GM23338 (cell line): ENCODE measurements around the gene VASN.

Experiments used
- CREB1 ChIP-seq: fragments of 250-450 bp; sonication (Bioruptor Pico); IDR thresholded peaks from 2 replicates; pipeline ENCODE4 v1.5.0; 2020; ENCODE audit warnings: low read depth, mild to moderate bottlenecking, moderate library complexity
- CTCF ChIP-seq, 2 experiments: fragments of 200-600 bp in 1 of 2; sonication (generic) in 1 of 2; conservative IDR thresholded peaks; 2 replicates each; pipeline versions ENCODE4 v1.5.1 to v1.6.1; 2016 to 2017; ENCODE audit warnings: antibody characterized with exemption in 2 of 2, low read depth in 2 of 2, mild to moderate bottlenecking in 2 of 2, moderate library complexity in 1 of 2
- ETS1 ChIP-seq: IDR thresholded peaks from 2 replicates; pipeline ENCODE4 v1.6.1; 2016; ENCODE audit warnings: antibody characterized with exemption
- EZH2 ChIP-seq: fragments of 200-600 bp; sonication (generic); IDR thresholded peaks from one replicate; pipeline ENCODE4 v1.8.0; 2017; ENCODE audit warnings: antibody characterized with exemption, mild to moderate bottlenecking, low read depth; ENCODE audit not compliant: unreplicated experiment
- EZH2phosphoT487 ChIP-seq: fragments of 200-600 bp; sonication (generic); IDR thresholded peaks from one replicate; pipeline ENCODE4 v1.8.1; 2018; ENCODE audit warnings: antibody characterized with exemption; ENCODE audit not compliant: unreplicated experiment
- JUNB ChIP-seq: IDR thresholded peaks from one replicate; pipeline ENCODE4 v1.6.1; 2016; ENCODE audit warnings: antibody characterized with exemption; ENCODE audit not compliant: unreplicated experiment
- NANOG ChIP-seq: IDR thresholded peaks from 2 replicates; pipeline ENCODE4 v1.6.1; 2016; ENCODE audit warnings: antibody characterized with exemption, borderline replicate concordance
- POLR2AphosphoS5 ChIP-seq: IDR thresholded peaks from 2 replicates; pipeline ENCODE4 v1.6.1; 2016; ENCODE audit warnings: antibody characterized with exemption, low read depth
- REST ChIP-seq: IDR thresholded peaks from one replicate; pipeline ENCODE4 v1.6.1; 2018; ENCODE audit warnings: antibody characterized with exemption; ENCODE audit not compliant: unreplicated experiment
- STAT1 ChIP-seq: IDR thresholded peaks from one replicate; pipeline ENCODE4 v1.6.1; 2016; ENCODE audit warnings: antibody characterized with exemption; ENCODE audit not compliant: unreplicated experiment
- ZNF114 ChIP-seq: fragments of 250-450 bp; sonication (Bioruptor Pico); IDR thresholded peaks from 2 replicates; pipeline ENCODE4 v1.5.0; 2020; ENCODE audit warnings: mild to moderate bottlenecking, moderate library complexity
- ZNF331 ChIP-seq: fragments of 250-450 bp; sonication (Bioruptor Pico); IDR thresholded peaks from 2 replicates; pipeline ENCODE4 v1.5.0; 2020; ENCODE audit warnings: low read depth, mild to moderate bottlenecking, moderate library complexity
- ZNF462 ChIP-seq: fragments of 250-450 bp; sonication (Bioruptor Pico); IDR thresholded peaks from 2 replicates; pipeline ENCODE4 v1.5.0; 2020; ENCODE audit warnings: mild to moderate bottlenecking, moderate library complexity

- TF ChIP-seq CTCF (conservative IDR thresholded peaks at IDR 0.05; ENCODE audit: low read depth in 2 of 2), result no peak
- no peak for TF ChIP-seq POLR2AphosphoS5
- no peak for TF ChIP-seq ZNF114
- TF ChIP-seq EZH2, result no peak
- TF ChIP-seq EZH2phosphoT487, result no peak
- no peak for TF ChIP-seq REST
- no peak for TF ChIP-seq JUNB
- no peak for TF ChIP-seq ETS1
- no peak for TF ChIP-seq CREB1 (CRISPR knock-in tag)
- no peak for TF ChIP-seq ZNF462 (CRISPR knock-in tag)
- TF ChIP-seq STAT1, result no peak
- no peak for TF ChIP-seq ZNF331 (CRISPR knock-in tag)
- TF ChIP-seq NANOG, result no peak
Observed at GRCh38 chr16:4323071-4323844, 48.4 kb upstream of the VASN start.
